HG02840 (cell line): ENCODE measurements around the gene S100P.
"Not testable (repeated sequence)": the region's sequence is repeated elsewhere in the genome, so short reads cannot be mapped to it uniquely, and the experiment has no call there.

Experiments used
- ATAC-seq: cut with Tn5 transposase; IDR thresholded peaks from one replicate; pipeline ENCODE4 v1.9.1; 2021; ENCODE audit warnings: mild to moderate bottlenecking, moderate library complexity, moderate number of reproducible peaks; ENCODE audit not compliant: unreplicated experiment, low FRiP score

The S100P gene

DNA sequence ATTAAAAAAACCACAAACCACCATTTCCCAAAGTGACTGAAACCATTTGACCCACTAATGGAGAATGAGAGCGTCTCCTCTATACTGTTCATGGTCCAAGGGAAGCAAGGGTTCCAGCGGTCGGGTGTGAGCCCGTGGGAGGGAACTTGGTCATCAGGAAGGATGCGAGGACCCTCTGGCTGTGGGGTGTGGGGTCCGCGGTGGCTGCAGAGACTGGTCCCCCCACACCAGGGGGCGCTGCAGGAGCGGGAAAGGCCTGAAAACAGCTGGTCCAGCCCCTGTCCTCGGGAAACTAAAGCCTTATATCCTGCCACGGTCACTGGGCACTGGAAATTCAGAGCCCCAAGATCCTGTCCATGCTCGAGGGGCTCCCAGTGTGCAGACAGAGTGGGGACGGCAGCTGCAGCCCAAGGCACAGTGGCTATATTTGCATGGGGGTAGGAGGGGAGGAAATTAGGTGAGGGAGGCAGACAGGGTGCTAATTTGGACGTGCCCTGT, 26.6 kb downstream of the S100P start:
- no peak for ATAC-seq

GRCh38 chr4:6721121-6721520, 27.4 kb downstream of the S100P start:
- no peak for ATAC-seq

DNA sequence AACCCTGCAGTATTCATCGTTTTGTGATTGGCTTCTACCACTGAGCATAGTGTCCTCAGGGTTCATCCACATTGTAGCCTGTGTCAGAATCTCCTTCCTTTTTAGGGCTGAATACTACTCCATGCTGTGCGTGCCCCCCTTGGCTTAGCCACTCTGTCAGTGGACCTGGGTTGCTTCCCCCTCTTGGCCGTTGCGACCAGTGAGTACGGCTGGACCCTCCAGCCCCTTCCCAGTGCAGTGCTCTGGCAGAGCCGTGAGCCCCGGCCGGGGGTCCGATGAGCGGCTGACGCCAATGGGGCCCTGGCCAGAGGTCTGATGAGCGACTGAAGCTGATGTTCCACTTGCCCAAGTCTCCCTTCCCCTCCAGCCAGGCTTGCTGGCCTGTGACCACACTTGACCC, 29.2 kb downstream of the S100P start:
- no peak for ATAC-seq

DNA sequence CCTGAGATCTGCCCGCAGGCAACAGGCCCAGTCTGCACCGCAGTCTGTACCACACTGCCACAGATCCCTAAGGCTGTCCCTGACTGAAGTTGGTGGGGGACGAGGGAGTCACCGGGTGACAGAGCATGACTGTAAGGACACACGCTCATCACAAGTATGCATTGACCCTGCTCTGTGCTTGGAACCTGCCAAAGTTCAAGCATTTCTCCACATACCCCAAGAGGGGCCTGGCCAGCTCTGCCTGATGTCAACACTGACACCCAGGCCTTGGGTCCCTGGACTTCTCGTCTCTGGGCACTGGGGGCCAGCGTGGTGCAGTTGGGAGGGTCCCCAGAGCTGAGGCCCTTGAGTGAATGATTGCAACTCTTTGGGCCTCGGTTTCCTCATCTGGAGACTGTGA, 30.2 kb downstream of the S100P start:
- ATAC-seq = no peak

- ATAC-seq = no peak
Observed at GRCh38 chr4:6724421-6725111, 30.9 kb downstream of the S100P start.

- not testable (repeated sequence) for ATAC-seq
Observed at GRCh38 chr4:6725427-6725961, 31.8 kb downstream of the S100P start.

- no peak for ATAC-seq
Observed at GRCh38 chr4:6727081-6727942, 33.6 kb downstream of the S100P start.

- ATAC-seq = no peak
Observed at GRCh38 chr4:6727943-6728250, 34.2 kb downstream of the S100P start.

DNA sequence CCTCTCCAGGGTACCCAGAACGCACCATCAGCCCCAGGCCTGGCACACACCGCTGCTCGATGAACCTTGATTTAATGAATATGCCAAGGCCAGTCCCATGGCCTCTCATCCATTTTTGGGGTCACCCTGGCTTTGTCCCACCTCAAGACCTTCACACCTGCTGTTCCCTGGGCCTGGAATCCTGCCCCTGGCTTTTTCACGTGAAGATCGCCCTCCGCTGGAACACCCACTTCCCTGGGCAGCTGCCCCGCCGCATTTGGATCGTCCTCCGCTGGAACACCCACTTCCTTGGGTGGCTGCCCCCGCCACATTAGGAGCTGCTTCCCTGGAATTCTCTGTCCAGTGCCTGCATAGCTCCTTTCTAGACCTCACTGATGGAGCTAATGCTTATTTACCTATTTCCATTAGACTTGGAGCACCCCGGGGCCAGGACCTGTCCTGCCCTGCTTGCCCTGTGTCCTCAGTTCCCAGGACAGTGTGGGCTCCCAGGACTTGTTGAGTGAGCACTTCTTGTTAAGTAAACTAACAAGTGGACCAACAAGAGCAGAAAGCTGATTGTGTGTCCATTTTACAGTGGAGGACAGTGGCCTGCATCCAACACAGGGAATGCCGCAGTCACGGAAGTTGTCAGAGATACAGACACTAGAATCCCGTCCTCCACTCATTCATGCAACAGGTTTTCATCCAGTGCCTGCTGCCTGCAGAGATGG, 34.8 kb downstream of the S100P start:
- ATAC-seq = no peak

DNA sequence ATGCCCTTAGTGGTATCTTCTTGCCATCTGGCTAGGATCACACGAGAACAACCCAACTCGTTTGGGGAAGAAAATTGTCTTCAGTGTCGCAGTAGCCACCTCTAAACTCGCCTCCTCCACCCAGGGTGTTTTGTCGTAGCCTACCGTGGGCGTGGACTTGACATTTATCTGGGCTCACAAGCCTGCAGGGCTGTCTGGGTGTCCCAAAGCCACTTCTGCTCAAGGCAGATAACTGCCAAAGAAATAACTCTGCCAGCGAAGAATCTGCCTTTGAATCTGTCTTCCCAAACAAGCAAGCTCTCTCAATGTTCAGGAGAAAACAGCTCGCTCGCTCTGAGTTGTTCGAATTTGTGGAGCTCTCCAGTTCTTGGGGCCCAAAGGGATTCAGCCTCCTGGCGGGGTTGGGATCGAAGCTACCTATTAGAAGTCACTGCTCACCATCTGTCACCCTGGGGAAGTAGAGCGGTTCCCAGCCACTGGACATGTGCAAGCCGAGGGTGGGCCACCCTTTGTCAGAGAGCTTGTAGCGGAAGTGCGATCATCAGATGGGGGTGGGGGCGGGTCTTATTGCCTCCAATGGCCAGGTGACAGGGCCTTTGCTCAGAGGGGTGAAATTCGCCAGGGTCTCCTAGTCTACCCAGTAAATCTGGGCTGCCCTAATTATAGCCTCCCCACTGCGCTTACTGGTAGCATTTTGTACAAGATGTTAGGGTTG, 37.1 kb downstream of the S100P start:
- no peak for ATAC-seq

GRCh38 chr4:6731318-6731675, 37.6 kb downstream of the S100P start:
- no peak for ATAC-seq

DNA sequence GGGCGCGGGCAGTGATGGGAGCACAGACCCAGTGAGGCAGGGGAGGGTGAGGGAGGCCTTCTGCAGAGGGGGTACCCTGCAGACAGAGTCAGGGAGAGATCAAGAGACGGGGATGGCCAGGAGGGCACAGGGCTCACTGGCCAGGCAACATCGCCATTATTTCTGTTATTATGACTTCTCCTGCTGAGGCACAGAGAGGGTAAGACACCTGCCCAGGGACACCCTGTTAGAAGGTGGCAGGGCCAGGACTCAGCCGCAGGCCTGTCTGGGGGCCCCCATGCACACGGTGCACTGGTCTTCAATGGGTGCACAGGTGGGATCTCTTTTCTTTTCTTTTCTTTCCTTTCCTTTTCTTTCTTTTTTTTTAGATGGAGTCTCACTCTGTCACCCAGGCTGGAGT, 38.1 kb downstream of the S100P start:
- no peak for ATAC-seq

DNA sequence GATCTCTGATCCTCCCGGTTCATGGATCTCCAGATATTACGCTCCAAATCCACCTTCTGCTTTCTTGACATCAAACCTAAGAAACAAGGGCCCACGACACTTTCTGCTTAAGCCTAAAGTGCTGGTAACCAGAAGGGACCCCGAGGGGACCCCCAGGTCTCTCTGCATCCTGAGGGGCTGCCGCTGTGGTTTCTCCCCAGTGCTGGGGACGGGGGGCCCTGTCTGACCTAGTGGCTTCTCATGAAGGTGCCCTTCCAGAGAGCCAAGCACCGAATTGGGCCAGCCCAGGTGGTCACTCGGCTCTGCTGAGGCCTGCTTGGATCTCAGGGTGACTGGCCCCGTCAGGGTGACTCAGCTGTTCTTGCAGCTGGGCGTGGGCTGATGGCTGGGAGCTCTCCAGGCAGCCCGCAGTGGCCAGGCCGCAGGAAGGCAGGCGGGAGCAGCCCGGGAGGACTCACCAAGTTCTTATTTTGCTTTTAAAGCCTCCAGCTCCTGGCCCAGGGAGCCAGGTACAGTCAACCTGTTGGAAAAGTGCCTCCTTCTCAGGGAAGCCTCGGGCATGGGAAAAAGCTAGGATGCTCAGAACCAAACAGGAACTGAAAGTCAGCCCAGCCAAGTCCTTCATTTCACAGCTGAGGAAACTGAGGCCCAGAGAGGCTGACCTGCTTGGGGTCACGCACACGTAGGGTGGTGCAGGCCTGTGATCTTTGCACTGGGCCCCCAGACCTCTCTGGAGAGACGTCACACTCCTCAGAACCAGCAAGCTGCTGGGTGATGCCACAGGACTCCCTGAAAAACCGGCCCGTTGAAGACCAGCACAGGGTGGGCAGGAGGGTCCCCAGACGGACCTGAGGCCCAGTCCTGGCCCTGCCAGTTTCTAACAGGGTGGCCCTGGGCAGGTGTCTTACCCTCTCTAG, 39.0 kb downstream of the S100P start:
- no peak for ATAC-seq

DNA sequence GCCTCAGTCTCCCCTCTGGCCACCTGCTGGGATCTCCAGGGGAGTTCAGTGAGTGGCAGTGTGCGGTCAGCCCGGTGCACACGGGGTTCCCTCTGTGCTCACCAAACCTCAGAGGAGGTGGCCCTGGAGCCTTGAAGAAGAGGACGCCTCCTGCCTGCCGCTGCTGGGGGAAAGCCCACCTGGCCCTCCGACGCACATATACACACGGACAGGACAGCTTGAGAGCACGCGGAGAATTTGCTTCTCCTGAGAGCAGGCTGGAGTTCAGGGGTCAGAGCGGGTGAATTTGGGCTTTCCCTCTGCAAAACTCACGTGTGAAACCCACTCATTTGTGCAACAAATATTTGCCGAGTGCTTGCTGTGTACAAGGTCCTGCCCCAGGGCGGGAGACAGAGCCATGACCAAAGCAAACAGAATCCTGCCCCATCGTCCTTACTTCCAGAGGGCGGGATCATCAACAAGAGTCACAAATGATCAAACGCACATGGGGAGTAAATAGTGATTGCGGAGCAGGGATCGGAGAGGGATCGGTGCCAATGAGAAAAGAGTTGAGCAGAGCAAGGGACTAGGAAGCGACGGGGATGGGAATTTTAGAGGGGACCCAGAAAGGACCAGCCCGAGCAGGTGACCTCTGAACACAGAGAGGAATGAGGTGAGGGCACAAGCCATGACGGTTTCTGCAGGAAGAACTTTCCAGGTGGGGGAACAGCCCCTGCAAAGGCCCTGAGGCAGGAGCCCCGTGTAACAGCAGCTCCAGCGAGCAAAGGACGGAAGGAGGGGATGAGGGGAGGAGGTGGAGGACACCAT, 39.9 kb downstream of the S100P start:
- no peak for ATAC-seq

DNA sequence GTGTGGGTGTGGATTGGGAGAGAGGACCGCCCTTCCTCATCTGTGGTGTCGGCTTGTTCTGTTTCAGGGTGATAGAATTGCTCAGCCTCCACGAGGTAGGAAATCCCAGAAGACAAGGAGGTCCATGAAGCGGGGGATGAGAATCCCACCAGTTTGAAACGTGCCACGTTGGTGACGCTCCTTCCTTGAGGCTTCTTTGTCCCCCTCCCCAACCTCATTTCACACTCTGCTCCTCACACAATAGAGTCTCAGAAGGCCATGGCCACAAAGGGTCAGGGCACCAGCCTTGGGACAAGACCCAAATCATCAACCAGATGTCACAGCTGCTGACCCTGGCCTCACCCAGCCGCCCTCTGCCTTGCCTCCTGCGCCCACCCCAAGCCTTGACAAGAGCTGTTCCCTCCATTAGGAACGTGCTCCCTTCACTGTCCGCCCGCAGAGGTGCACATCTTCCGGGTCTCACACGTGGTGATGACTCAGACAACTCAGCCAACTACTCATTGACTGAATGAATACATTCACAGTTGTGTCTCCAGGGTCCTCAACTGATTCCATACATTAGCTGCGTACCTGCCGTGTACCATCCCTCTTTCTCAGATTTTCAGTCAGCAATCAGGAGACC, 40.6 kb downstream of the S100P start:
- ATAC-seq = no peak

- no peak for ATAC-seq
Observed at GRCh38 chr4:6739920-6740319, 46.2 kb downstream of the S100P start.

GRCh38 chr4:6740347-6740746, 46.7 kb downstream of the S100P start:
- no peak for ATAC-seq

DNA sequence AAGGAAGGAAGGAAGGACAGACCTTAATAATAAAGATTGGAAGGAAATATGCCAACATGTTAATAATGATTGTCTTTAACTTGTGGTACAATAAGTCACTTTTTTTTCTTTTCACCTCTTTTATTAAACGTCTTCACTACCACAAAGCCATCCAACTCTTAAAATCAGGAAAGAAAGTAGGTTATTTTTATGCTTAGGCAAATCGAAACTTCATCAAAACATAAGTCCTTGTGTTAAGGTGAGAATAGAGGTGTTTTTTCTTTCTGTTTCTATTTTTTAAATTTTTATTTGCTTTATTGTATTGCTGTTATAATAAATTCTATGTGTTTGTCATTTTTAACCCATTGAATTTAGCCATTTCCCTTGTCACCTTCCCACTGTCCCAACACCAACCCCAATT, 48.8 kb downstream of the S100P start:
- no peak for ATAC-seq
